ENCODE measurements around the gene PSMA7.

Gene PSMA7

GRCh38 chr20:62096421-62097380 is 46.5 kb downstream of the PSMA7 start:
- Histone ChIP-seq H3K27me3 (ENCODE audit: low read depth, low read length) (no peaks in the 10 kb centered on the region), H3K27ac (ENCODE audit: low read length) (no peak overlapping the region), H3K9me3 (ENCODE audit: control insufficient read depth in 1 of 2, low read length in 2 of 2) (peaks cover 0 to 14% of the 10 kb centered on the region in 2 donors), H3K4me3 (ENCODE audit: low read depth in 1 of 2, low read length in 2 of 2) (no peak overlapping the region), H3K4me1 (ENCODE audit: control insufficient read depth in 1 of 2, insufficient read depth in 2 of 2, low read length in 2 of 2) (no peaks in the 10 kb centered on the region), H3K36me3 (ENCODE audit: control insufficient read depth in 1 of 2, insufficient read depth in 2 of 2, low read length in 2 of 2) (no peaks in the 10 kb centered on the region)

DNA sequence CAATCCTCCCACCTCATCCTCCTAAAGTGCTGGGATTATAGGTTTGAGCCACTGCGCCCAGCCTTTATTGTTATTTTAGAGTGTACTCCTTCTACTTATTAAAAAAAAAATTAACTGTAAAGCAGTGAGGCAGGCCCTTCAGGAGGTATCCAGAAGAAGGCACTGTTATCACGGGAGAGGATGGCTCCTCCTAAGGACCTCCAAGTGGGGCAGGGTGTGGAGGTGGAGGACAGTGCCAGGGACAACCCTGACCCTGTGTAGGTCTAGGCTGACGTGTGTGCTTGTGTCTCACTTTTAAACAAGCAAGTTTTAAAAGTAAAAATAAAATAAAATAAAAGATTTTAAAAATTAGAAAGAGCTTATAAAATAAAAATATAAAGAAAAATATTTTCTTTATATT is 53.8 kb downstream of the PSMA7 start:
- H3K4me3 ChIP-seq (ENCODE audit: low read depth in 1 of 2, low read length in 2 of 2): no peak overlapping the region
- H3K36me3 ChIP-seq (ENCODE audit: control insufficient read depth in 1 of 2, insufficient read depth in 2 of 2, low read length in 2 of 2): no peaks in the 10 kb centered on the region
- no peak overlapping the region for H3K27ac ChIP-seq (ENCODE audit: low read length)
- H3K27me3 ChIP-seq (ENCODE audit: low read depth, low read length): no peaks in the 10 kb centered on the region
- no peaks in the 10 kb centered on the region for H3K4me1 ChIP-seq (ENCODE audit: control insufficient read depth in 1 of 2, insufficient read depth in 2 of 2, low read length in 2 of 2)
- peaks cover 0 to 5% of the 10 kb centered on the region in 2 donors for H3K9me3 ChIP-seq (ENCODE audit: control insufficient read depth in 1 of 2, low read length in 2 of 2)

DNA sequence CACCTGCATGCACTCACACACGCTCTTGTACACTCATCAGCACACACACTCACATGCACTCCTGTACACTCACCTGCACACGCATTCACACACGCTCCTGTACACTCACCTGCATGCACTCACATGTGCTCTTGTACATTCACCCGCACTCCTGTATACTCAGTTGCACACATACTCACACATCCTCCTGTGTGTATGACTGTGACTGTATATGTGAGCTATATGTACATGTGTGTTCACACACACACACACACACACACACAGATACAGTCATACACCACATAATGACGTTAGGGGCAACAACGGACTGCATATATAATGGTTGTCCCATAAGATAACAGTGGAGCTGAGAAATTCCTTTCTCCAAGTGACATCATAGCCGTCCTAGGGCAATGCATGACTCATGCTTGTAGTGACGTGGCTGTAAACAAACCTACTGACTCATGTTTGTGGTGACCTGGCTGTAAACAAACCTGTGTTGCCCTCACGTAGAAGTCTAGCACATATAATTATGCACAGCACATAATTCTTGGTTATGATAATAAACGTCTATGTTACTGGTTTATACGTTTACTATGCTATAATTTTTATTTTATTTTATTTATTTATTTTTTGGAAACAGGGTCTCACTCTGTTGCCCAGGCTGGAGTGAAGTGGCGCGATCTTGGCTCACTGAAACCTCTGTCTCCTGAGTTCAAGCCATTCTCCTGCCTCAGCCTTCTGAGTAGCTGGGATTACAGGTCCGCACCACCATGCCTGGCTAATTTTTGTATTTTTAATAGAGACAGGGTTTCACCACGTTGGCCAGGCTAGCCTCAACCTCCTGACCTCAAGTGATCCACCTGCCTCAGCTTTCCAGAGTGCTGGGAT is 54.7 kb downstream of the PSMA7 start:
- Histone ChIP-seq H3K36me3 (ENCODE audit: control insufficient read depth in 1 of 2, insufficient read depth in 2 of 2, low read length in 2 of 2) (no peaks in the 10 kb centered on the region), H3K27me3 (ENCODE audit: low read depth, low read length) (no peaks in the 10 kb centered on the region), H3K27ac (ENCODE audit: low read length) (no peak overlapping the region), H3K4me1 (ENCODE audit: control insufficient read depth in 1 of 2, insufficient read depth in 2 of 2, low read length in 2 of 2) (no peaks in the 10 kb centered on the region), H3K4me3 (ENCODE audit: low read depth in 1 of 2, low read length in 2 of 2) (no peak overlapping the region), H3K9me3 (ENCODE audit: control insufficient read depth in 1 of 2, low read length in 2 of 2) (peaks cover 0 to 5% of the 10 kb centered on the region in 2 donors)

DNA sequence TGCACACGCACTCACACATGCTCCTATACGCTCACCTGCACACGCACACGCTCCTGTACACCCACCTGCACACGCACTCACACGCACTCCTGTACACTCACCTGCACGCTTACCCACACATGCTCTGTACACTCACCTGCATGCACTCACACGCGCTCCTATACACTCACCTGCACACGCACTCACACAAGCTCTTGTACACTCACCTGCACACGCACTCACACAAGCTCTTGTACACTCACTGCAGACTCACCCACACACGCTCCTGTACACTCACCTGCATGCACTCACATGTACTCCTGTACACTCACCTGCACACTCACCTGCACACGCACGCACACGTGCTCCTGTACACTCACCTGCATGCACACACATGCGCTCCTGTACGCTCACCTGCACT is 55.6 kb downstream of the PSMA7 start:
- no peaks in the 10 kb centered on the region for H3K36me3 ChIP-seq (ENCODE audit: control insufficient read depth in 1 of 2, insufficient read depth in 2 of 2, low read length in 2 of 2)
- no peak overlapping the region for H3K27ac ChIP-seq (ENCODE audit: low read length)
- no peak overlapping the region for H3K4me3 ChIP-seq (ENCODE audit: low read depth in 1 of 2, low read length in 2 of 2)
- H3K9me3 ChIP-seq (ENCODE audit: control insufficient read depth in 1 of 2, low read length in 2 of 2): peaks cover 0 to 5% of the 10 kb centered on the region in 2 donors
- no peaks in the 10 kb centered on the region for H3K4me1 ChIP-seq (ENCODE audit: control insufficient read depth in 1 of 2, insufficient read depth in 2 of 2, low read length in 2 of 2)
- no peaks in the 10 kb centered on the region for H3K27me3 ChIP-seq (ENCODE audit: low read depth, low read length)

DNA sequence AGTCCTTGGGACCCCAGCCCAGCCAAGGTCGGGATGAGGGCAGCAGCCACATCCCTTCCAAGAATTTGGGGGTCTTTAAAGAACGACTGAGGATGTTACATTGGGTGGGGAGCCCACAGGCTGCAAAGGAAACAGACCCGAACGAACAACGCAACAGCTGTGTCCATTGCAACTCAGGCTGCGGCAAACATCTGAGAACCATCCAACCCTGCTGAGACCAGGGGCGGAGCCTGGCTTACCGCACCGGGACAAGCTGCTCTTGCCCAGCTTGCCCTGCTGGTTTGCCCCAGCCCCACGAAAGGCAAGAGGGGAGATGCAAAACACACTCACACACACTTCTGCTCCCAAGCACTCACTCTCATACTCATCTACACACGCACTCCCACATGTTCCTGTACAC is 56.0 kb downstream of the PSMA7 start:
- H3K9me3 ChIP-seq (ENCODE audit: control insufficient read depth in 1 of 2, low read length in 2 of 2): peaks cover 0 to 4% of the 10 kb centered on the region in 2 donors
- H3K4me1 ChIP-seq (ENCODE audit: control insufficient read depth in 1 of 2, insufficient read depth in 2 of 2, low read length in 2 of 2): no peaks in the 10 kb centered on the region
- H3K4me3 ChIP-seq (ENCODE audit: low read depth in 1 of 2, low read length in 2 of 2): no peak overlapping the region

More for the DNA sequence above, 56.0 kb downstream of the PSMA7 start:
- no peaks in the 10 kb centered on the region for H3K27me3 ChIP-seq (ENCODE audit: low read depth, low read length)
- H3K27ac ChIP-seq (ENCODE audit: low read length): no peak overlapping the region
- H3K36me3 ChIP-seq (ENCODE audit: control insufficient read depth in 1 of 2, insufficient read depth in 2 of 2, low read length in 2 of 2): no peaks in the 10 kb centered on the region

Data from muscle layer of duodenum (tissue), 2 donors.